Motor neuron (in vitro differentiated cells): Measurements from ENCODE around the gene HLA-DOB. TPM values are rescaled to one million over a fixed set of nuclear protein-coding genes. Genes with fewer than 3 reads are reported as not detected.

Source experiments
- ATAC-seq, 8 experiments: fragments of 200-7000 bp; cut with Tn5 transposase; replicated peaks in 6 of 8; 2 replicates each; pipeline ENCODE4 v1.8.0; 2021; ENCODE audit warnings: mild to moderate bottlenecking in 8 of 8, moderate library complexity in 8 of 8
- H3K27ac ChIP-seq, 2 donors: fragments of 250-450 bp; sonication (Bioruptor Pico); 2 replicates each; pipeline ENCODE4 v1.9.0; 2021; ENCODE audit warnings: antibody characterized with exemption in 2 of 2, mild to moderate bottlenecking in 2 of 2, moderate library complexity in 1 of 2
- H3K4me1 ChIP-seq, 2 donors: fragments of 250-450 bp; sonication (Bioruptor Pico); replicated peaks in 1 of 2; 2 replicates each; pipeline ENCODE4 v1.6.1; 2021; ENCODE audit warnings: antibody characterized with exemption in 2 of 2, mild to moderate bottlenecking in 2 of 2, moderate library complexity in 1 of 2
- H3K4me3 ChIP-seq, 5 donors: fragments of 250-450 bp; sonication (Bioruptor Pico); 2 replicates each; pipeline ENCODE4 v1.9.0; 2021; ENCODE audit warnings: antibody characterized with exemption in 5 of 5, mild to moderate bottlenecking in 5 of 5, moderate library complexity in 4 of 5
- WGBS, 10 experiments: fragments of 450-650 bp; shearing (Covaris generic); methylation state at CpG; one replicate each; pipeline ENCODE4 v1.0.0; 2022; 5-methylcytosine and 5-hydroxymethylcytosine counted together
- in situ Hi-C, 9 experiments: fragments of 400-800 bp; cut with MboI; loops; one replicate each; pipeline ENCODE4 v1.15.0; 2021; ENCODE audit warnings: low sequenced_read_pairs in 9 of 9, low pct_unique_long_range_greater_than_20kb in 2 of 9; ENCODE audit not compliant: unreplicated experiment in 9 of 9
- total RNA-seq, 8 experiments: library from RNA; unstranded; fragments of 300-600 nt; gene quantifications; 2 replicates each; pipeline versions ENCODE4 v1.2.3 to v1.2.4, GENCODE V29; 2022

The HLA-DOB gene
- total RNA-seq, 8 experiments from 2014 or later: 0.47 to 1.4 (median 1.1) TPM; not detected in 5

DNA sequence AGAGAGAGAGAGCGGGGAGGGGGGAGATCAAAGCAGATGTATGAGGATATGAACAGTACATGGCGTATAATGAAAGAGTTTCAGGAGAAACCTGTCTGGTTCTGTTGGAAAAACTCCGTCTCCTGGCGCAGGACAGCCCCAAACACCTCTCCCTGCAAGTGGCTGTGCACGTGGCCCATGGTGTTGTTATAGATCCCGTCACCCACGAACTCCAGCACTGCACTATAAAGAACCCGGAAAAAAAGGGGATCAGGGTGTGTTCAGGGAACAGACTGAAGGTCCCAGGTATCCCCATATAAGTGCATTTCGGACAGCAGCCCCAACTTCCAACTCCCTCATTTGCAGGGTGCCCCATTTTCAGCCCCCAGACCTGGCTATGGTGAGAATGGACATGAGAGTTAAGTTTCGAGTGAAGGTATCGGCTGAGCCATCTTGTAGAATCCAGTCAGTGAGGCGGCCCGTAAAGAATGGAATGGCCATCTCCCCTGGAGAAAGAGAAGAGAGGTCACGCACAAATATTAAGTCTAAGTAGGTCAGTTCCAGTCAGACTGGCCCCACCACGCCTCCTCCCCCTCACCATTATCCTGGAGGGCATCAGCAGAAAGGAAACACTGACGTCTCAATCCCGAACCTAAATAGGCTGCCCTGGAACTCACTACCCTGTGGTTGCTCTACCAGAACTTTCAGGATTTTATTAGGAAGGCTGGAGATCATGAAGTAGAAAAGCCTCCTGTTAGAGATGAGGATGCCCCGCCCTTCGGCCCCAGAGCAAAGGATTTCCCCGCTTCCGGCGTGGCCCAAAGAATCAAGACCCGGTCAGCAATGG lies 35.4 kb upstream of the HLA-DOB start:
- H3K27ac ChIP-seq: no peak overlapping the region
- peaks cover 2 to 5% of the 10 kb centered on the region in 2 donors for H3K4me1 ChIP-seq
- ATAC-seq: peak in 2 of 8 experiments; percentile 6
- H3K4me3 ChIP-seq: peak overlapping the region in 2 of 5 donors; percentile 41 to 48
- in situ Hi-C loops: no loop called here
- 45 to 100% (median 71%) methylated on average over 1 to 16 of the region's 23 CpGs; no CpG with 5 or more reads in 1 of the 10 experiments for WGBS, 10 experiments

DNA sequence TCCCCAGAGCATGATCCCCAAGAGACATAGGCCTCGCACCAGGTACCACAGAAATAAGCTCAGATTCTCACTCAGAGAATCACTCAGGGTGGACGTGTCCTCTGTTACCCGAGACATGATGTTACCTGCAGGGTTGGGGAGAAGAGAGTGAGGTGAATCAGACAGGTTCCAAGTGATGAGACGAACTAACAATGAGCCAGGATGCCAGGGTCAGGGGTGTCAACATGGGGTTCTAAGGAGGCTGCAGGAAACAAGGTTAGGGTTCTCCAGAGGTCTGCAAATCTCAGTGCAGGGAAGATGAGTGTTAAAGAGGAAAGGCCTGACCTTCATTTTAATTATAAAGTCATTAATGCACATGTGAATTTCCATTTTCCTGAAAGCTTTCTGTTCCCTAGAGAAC lies 34.2 kb upstream of the HLA-DOB start:
- Histone ChIP-seq H3K4me1 (peaks cover 2 to 5% of the 10 kb centered on the region in 2 donors), H3K27ac (no peak overlapping the region), H3K4me3 (no peak overlapping the region)
- ATAC-seq: no peak
- in situ Hi-C loops: no loop called here
- 61 to 100% (median 80%) methylated on average over 1 to 4 of the region's 4 CpGs; no CpG with 5 or more reads in 4 of the 10 experiments for WGBS, 10 experiments

DNA sequence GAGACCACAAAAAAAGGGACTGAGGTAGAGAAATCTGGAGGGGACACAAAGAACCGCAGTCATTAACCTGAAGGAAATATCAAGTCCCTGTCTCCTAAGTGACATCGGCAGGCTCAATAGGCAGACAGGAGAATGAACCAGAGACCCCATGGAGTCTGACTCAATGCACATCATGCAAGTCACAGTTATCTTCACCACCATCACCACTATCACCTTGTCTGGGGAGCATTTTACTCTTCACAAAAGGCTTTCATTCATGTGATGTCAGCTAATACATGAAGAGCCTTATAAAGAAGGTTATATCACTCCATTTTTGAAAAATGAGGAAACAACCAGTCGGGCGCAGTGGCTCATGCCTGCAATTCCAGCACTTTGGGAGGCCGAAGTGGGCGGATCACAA lies 32.3 kb upstream of the HLA-DOB start:
- no peak for ATAC-seq
- WGBS, 10 experiments: 69 to 100% (median 93%) methylated on average over 1 to 6 of the region's 6 CpGs; no CpG with 5 or more reads in 1 of the 10 experiments
- Histone ChIP-seq H3K27ac (no peak overlapping the region), H3K4me3 (no peak overlapping the region), H3K4me1 (peaks cover 3 to 5% of the 10 kb centered on the region in 2 donors)
- in situ Hi-C loops: no loop called here

DNA sequence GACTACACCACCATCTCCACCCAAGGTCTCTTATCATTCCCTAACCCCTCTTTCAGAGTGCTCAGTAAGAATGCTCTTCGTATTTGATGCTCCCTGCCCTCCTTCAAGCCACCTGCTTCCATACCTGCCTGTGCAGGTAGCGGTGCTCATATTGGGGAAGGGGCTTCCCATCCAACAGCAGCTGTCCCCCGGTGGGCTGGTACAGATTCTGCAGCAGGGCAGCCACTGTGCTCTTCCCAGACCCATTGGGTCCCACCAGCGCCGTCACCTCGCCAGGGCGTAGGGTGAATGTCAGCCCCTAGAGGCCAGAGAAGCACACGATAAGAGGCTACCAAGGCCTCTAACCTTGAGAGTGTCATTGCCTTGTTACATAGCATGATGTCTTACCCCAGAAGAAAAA lies 31.0 kb upstream of the HLA-DOB start:
- H3K4me3 ChIP-seq: no peak overlapping the region
- H3K4me1 ChIP-seq: peaks cover 1 to 5% of the 10 kb centered on the region in 2 donors
- in situ Hi-C loops: no loop called here
- ATAC-seq: no peak
- H3K27ac ChIP-seq: no peak overlapping the region
- WGBS, 10 experiments: 50 to 90% (median 79%) methylated on average over 1 to 6 of the region's 8 CpGs; no CpG with 5 or more reads in 6 of the 10 experiments

DNA sequence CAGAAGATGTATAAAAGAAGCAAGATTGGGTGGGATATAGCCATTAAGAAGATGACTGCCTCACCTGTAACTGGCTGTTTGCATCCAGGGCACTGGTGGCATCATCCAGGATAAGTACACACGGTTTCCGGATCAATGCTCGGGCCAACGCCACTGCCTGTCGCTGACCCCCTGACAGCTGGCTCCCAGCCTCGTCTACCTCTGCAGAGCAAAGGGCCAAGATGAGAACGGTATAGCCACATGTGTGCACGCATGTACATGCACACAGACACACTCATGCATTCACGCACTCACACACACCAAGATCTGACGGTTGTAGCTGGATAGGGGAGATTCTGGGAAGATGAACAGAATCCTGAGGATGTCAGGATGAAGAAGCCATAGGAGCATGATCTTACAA lies 30.2 kb upstream of the HLA-DOB start:
- in situ Hi-C loops: no loop called here
- no peak overlapping the region for H3K27ac ChIP-seq
- H3K4me1 ChIP-seq: peaks cover 0 to 3% of the 10 kb centered on the region in 2 donors
- 67 to 94% (median 81%) methylated on average over 2 to 5 of the region's 10 CpGs; no CpG with 5 or more reads in 4 of the 10 experiments for WGBS, 10 experiments
- no peak for ATAC-seq
- no peak overlapping the region for H3K4me3 ChIP-seq

DNA sequence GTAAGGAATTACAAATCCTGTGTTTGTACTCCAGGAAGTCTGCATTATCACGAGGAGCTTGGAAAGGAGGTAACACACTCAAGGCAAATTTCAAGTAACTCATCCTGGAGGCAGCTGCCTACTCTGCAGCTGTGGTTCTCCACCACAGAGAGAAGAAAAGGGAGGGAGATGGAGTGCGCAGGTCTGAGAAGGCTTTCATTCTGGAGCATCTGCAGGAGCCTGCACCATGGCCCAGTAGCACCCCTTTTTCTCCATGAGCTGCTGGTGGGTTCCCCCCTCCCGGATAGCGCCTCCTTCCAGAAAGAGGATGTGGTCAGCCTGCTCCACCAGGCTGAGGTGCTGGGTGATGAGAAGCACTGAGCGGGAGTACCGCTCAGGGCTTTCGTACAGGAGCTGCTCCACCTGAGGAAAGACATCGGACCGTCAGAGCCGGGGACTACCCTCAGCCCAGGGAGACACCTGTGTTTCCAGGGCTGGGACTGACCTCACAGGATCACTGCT lies 28.6 kb upstream of the HLA-DOB start:
- in situ Hi-C loops: no loop called here

DNA sequence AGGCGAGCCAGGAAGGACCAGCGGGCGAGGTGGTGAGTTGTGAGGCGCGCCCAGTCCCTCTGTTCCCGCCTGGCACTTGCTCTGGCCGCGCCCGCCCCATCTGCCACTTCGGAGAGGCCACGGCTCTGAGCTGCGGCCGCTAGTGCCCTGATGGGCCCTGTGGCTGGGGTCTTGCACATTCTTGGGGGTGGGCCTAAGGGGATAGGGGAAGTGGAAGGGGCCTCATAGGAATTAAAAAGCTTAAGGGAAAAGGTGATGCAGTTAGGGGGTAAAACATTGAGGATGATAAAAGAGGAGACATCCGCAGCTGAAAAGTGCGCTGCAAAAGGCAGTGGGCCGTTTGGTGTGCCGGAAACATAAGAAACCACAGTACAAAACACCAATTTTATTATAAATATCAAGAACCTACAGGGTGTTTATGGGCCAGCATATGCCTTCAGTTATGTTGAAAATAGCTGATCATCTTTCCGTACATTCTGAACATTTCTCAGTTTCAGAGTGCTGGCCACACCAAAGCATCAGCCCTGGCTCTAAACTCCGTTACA lies 28.1 kb upstream of the HLA-DOB start:
- no peak overlapping the region for H3K27ac ChIP-seq
- in situ Hi-C loops: no loop called here
- H3K4me1 ChIP-seq: peaks cover 0 to 3% of the 10 kb centered on the region in 2 donors
- peak overlapping the region; percentile 8 to 38 (median 32) for H3K4me3 ChIP-seq
- WGBS, 10 experiments: 53 to 100% (median 89%) methylated on average over 1 to 7 of the region's 19 CpGs; no CpG with 5 or more reads in 3 of the 10 experiments
- no peak for ATAC-seq

More for the DNA sequence above, 28.6 kb upstream of the HLA-DOB start:
- 72 to 100% (median 81%) methylated on average over 1 to 8 of the region's 10 CpGs; no CpG with 5 or more reads in 4 of the 10 experiments for WGBS, 10 experiments
- no peak for ATAC-seq
- Histone ChIP-seq H3K27ac (no peak overlapping the region), H3K4me1 (peaks cover 0 to 3% of the 10 kb centered on the region in 2 donors), H3K4me3 (no peak overlapping the region)

DNA sequence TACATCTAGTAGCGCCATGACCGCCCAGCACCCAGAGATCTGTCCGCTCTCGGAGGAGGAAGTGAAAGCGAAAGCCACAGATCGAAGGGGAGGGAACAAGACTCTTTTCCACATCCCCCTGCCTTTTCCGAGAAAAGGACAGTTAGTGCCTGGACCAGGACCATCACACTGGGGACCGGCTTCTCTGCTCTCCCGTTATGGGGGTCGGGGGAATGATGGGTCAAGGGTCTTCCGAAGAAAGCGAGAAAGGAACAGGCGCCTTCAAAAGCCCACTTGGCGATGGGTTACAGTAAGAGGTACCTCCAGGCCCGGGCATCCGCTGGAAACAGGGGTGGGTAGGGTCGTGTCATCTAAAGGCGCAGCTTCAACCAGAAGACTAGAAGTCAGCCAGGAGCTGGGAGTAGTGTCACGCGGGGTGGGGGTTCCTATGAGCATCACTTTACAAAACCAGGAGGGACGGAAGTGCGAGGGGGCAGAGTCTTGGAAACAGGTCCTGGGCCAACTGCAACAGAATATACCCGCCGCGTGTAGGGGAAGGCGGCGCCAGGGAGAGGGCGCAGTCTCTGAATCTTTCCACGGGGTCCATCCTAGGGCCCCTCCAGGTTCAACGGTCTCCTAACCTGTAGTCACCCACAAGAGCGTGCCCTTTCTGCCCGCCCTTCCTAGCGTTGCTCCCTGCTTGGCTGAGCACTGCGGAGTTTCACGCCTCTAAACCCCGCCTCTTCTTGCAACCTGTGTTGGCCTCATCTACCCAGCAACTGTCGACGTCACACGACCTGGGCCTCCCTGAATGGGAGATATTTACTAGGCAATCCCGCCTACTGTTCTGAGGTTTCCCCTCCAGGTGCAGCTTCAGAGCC lies 27.4 kb upstream of the HLA-DOB start, which contains the start of gene PSMB8:
Gene PSMB8 (minus strand): TSS at position 69 of the 860 bp plus-strand sequence. CDS start 51 bp downstream, at position 18.
- Histone ChIP-seq H3K27ac (no peak within 1 kb of the TSS), H3K4me1 (peaks cover 0 to 3% of the 10 kb centered on the region in 2 donors), H3K4me3 (peak within 1 kb of the TSS; percentile 8 to 38 (median 32))
- ATAC-seq: peak; percentile 81 to 100 (median 99)
- 0 to 20% (median 0%) methylated on average over 1 to 9 of the region's 40 CpGs; no CpG with 5 or more reads in 2 of the 10 experiments for WGBS, 10 experiments
- in situ Hi-C loops: no loop called here

DNA sequence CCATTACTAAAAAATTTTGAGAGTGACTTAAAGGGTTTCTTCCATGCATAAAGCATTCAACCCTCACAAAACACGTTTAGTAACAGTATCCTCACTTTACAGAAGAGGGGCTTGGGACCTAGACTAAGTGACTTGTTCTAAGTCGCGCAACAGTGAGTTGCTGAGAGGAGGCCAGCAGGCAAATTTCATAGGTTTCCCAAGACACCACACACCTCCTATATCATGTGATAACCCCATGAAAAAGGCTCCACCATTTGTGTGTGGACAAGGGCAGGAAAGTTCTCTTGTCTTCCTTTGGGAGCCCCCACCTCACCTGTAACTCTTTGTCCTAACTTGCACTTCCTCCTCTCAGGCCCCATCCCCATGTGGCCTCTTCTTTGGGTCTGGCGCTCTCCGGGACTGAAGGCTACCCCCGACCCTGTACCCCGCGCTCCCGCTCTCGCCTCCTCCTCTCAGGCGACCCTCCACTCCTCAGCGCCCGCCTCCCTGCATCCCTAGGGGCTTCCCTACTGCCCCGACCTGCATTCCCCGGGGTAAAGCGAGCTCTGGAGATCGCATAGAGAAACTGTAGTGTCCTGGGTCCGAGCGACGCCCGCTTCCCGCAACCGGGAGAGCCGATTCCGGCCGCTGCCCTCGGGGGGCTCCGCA lies 26.7 kb upstream of the HLA-DOB start:
- Histone ChIP-seq H3K27ac (no peak overlapping the region), H3K4me3 (peak overlapping the region in 3 of 5 donors; percentile 32 to 38 (median 35)), H3K4me1 (peaks cover 0 to 3% of the 10 kb centered on the region in 2 donors)
- 20 to 67% (median 30%) methylated on average over 1 to 8 of the region's 28 CpGs; no CpG with 5 or more reads in 4 of the 10 experiments for WGBS, 10 experiments
- in situ Hi-C loops: no loop called here
- ATAC-seq: peak in 2 of 8 experiments; percentile 0

DNA sequence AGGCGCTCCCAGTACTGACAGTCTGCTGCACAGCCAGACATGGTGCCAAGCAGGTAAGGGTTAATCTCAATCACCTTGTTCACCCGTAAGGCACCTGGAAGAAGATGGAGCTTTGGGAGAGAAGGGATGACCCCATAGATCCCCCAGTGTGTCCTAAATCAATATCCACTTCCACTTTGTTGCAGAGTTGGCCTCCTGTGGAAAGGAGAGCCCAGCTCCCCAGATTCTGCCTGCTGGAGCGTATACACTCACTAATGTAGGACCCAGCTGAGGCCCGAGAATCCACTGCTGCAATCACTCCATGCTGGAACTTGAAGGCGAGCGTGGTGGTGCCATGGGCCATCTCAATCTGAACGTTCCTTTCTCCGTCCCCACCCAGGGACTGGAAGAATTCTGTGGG lies 25.9 kb upstream of the HLA-DOB start:
- ATAC-seq: no peak
- 74 to 100% (median 89%) methylated on average over 1 to 7 of the region's 8 CpGs; no CpG with 5 or more reads in 3 of the 10 experiments for WGBS, 10 experiments
- Histone ChIP-seq H3K4me1 (peaks cover 0 to 5% of the 10 kb centered on the region in 2 donors), H3K4me3 (no peak overlapping the region), H3K27ac (no peak overlapping the region)
- in situ Hi-C loops: no loop called here

DNA sequence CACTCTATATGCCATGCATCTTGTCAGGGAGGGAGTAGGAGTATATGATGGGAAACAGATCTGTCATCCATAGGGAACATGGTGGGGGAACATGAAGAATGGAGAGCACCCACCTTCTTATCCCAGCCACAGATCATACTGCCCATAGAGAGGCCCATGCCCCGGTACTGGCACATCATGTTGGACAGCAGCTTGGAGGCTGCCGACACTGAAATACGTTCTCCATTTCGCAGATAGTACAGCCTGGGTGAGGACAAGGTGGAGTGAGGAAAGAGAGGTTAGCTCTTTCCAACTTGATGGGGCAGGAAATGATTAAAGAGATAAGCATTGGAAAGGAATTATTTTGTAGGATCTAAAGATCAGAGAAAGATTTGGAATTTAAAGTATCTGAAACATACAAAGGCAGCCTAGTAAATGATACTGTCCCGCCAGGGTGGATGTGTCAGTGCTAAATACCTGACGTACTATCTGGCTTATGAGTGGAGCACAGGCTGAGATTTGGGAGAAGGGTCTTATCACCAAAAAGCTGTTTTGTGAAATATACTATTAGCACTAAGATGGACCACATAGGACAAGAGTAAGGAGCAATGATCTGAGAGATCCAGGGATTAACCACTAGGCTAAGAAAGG lies 25.3 kb upstream of the HLA-DOB start:
- peaks cover 0 to 6% of the 10 kb centered on the region in 2 donors for H3K4me1 ChIP-seq
- 83 to 100% (median 93%) methylated on average over 1 to 6 of the region's 6 CpGs; no CpG with 5 or more reads in 2 of the 10 experiments for WGBS, 10 experiments
- no peak overlapping the region for H3K4me3 ChIP-seq
- in situ Hi-C loops: no loop called here
- ATAC-seq: no peak
- no peak overlapping the region for H3K27ac ChIP-seq
